NCI-H2171 treated with DMSO at 0.1 percent for 48 hours (cell line): ENCODE data around the gene KIF1A.
"Not testable (repeated sequence)": the region's sequence is repeated elsewhere in the genome, so short reads cannot be mapped to it uniquely, and the experiment has no call there.

ENCODE experiments used
- DNase-seq: peaks from one replicate; lab custom pipeline; 2025; lab: John Stamatoyannopoulos, UW

KIF1A gene

DNA sequence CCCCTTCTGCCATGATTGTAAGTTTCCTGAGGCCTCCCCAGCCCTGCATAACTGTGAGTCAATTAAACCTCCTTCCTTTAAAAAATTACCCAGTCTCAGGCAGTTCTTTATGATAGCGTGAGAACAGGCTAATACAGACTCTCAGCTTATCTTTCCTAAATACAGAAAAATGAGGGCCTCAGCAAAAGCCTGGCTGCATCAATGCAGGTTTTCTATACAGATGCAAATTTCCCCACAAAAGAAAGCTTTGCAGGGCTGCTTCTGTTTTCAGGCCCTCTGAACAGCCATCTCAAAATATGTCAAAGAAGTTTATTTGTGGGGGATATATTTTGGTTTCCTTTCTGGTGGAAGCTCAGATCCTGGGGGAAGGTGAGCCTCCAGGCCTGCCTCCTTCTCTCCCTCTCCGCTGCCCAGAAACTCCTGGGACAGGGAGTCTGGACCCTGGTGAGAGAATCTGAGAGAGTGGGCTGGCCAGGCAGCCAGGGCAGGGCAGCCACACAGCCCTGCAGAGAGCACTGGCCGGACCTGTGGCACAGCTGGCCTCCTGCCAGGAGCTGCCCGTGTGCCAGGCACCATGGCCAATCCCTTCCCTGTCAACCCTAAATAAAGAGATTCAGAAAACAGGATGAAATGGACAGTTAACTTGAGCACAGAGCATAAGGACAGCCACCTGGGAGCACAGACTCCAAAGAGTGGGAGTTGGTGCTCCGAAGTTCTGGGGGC lies 27.0 kb upstream of the KIF1A start:
- DNase-seq = no peak

DNA sequence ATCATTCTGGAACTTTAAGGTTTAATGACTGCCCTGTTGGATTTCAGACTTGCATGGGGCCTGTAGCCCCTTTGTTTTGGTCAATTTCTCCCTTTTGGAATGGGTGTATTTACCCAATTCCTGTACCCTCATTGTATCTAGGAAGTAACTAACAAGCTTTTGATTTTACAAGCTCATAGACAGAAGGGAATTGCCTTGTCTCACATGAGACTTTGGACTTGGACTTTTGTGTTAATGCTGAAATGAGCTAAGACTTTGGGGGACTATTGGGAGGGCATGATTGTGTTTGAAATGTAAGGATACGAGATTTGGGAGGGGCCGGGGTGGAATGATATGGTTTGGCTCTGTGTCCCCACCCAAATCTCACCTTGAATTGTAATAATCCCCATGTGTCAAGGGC lies 26.3 kb upstream of the KIF1A start:
- DNase-seq = not testable (repeated sequence)

DNA sequence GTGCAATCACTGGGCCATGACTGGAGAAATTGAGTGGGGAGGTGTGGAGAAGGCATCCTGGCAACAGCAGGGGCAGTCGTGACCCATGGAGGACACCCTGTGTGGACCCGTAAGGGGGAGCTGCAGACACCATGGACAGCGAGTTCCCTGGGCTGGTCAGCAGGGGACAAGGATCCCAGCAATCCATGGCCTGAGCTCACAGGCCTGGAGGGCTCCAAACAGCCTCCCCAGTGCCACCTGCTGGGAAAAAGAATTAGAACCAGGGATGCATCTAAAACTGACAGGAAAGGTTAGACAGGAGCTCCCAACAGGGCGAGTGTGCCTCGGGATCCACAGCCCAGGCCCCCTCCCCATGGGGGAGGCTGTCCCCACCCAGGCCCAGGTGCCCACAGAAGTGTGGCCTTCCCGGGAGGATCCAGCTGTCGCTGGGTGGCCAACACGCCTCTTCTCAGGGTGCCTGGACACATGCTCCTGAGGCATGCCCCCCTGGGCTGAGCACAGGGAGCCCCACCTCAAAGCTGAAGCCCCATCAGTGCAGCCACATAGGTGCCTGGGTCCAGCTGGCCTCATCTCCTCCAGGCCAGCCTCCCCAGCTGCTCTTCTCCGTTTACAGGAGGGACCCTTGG lies 20.5 kb upstream of the KIF1A start:
- DNase-seq = peak; percentile 1

GRCh38 chr2:240839152-240840143 lies 19.4 kb upstream of the KIF1A start:
- no peak for DNase-seq

GRCh38 chr2:240837621-240838020 lies 17.6 kb upstream of the KIF1A start:
- DNase-seq = no peak

- no peak for DNase-seq
Measured at GRCh38 chr2:240836781-240837467, 16.9 kb upstream of the KIF1A start.

GRCh38 chr2:240835528-240835927 lies 15.5 kb upstream of the KIF1A start:
- no peak for DNase-seq

DNA sequence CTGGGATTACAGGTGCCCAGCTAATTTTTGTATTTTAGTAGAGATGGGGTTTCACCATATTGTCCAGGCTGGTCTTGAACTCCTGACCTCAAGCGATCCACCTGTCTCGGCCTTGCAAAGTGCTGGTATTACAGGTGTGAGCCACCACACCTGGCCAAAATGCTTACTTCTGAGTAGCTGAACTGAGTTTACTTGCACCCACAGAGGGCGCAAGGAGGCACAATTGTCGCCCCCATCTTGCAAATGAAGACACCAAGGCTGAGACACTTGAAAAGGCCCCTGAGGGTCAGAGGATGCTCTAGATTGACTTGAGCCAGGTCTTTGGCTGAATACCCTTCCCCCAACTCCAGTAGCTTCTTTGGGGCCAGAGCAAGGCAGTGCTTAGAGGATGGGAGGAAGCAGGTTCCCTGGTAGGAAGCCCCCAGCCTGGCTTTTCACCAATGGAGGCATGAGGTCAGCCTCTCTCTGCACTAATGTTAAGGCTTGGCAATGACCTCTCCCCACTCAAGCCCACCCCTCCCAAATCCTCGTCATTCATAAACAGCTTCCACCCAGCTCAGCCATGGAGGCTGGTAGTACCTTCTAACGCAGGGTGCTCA lies 14.5 kb upstream of the KIF1A start:
- no peak for DNase-seq

GRCh38 chr2:240833724-240834285 lies 13.8 kb upstream of the KIF1A start:
- DNase-seq = no peak

DNA sequence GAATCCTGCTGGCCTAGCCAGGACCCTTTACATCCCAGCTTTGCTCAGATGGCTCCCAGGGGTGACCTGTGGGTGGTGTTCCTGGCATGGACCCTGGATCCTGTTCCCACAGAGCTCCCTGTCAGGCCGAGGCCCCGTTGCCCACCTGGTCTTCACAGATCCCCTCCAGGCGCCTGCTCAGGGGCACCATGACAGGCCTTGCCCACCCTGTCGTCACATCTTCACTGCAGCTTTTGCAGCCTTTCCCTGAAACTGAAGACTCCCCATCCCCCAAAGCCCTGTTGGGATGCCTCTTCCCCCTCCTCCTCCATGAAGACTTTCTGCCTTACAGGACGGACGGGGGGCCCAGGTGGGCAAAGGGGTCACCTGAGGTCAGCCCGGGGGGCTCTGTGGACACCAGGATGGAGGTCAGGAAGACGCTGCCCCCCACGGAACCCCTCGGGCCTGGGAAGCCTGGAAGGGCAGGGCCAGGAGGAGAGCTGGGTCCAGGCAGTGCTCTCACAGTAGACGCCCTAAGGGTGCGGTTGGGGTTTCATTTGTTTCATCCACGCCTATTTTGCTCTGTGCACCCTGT lies 13.0 kb upstream of the KIF1A start:
- DNase-seq = no peak

- DNase-seq = peak; percentile 83
Measured at GRCh38 chr2:240832205-240832727, 12.2 kb upstream of the KIF1A start.

GRCh38 chr2:240831594-240832204 lies 11.7 kb upstream of the KIF1A start:
- DNase-seq = no peak

- no peak for DNase-seq
Measured at GRCh38 chr2:240825476-240825875, 5.5 kb upstream of the KIF1A start.

GRCh38 chr2:240823449-240824336 lies 3.7 kb upstream of the KIF1A start:
- no peak for DNase-seq

GRCh38 chr2:240822280-240822847 lies 2.3 kb upstream of the KIF1A start:
- DNase-seq = peak; percentile 66

- no peak for DNase-seq
Measured at GRCh38 chr2:240821429-240821778, 1.4 kb upstream of the KIF1A start.

DNA sequence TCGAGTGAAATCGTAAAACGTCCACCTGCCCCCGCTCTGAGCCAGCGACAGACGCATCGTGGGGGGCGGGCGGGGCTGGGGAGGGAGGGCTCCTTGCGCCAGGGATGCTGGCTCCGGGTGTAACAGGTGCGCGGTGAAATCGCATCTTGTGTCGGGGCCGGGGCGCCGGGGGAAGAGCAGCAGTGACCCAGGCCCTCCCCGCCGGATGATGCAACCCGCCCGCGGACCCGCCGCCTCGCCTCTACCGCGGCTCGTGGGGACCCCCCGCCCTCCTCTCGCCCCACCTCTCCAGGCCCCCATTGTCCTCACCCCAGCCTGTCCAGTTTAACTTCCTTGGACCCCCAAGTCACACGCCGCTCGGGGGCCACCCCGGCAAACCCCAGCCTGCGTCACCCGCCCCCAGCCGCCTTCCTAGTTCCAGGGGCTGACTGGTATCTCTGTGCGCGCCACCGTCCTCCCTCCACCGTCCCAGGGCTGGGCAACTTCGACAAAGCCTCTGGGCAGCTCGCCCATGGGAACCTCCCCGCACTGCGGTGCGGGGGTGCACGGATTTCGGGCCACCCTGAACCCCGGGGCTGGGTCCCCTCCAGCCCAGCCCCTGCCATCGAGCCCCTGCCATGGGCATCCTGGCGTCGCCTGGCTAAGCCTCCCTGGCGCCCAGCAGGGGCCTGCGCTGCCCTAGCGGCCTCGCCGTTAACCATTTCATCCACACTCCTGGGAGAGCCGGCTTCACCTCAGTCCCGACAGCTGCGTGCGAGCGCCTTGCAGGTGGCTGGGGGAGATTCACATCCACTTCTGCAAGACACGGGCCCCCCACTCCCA lies 799 bp upstream of the KIF1A start:
- peak; percentile 59 for DNase-seq
